PC-9 (cell line): ENCODE results near the gene RARB.

Source experiments
- CTCF ChIP-seq: fragments of 200-600 bp; sonication (generic); conservative IDR thresholded peaks from 2 replicates; pipeline ENCODE4 v1.6.1; 2017; ENCODE audit warnings: mixed run types, antibody characterized with exemption, mild to moderate bottlenecking, moderate library complexity
- EZH2 ChIP-seq: fragments of 200-600 bp; sonication (generic); IDR thresholded peaks from 2 replicates; pipeline ENCODE4 v1.8.0; 2017; ENCODE audit warnings: antibody characterized with exemption, low read depth

GRCh38 chr3:25495304-25495703, 67.2 kb downstream of the RARB start:
- TF ChIP-seq CTCF (no peak), EZH2 (no peak)
